Measurements from ENCODE around the gene MYH8. TPM values are rescaled to one million over a fixed set of nuclear protein-coding genes. Genes with fewer than 3 reads are reported as not detected.

Gene MYH8
- total RNA-seq, 4 donors from 2014 or later: not detected

- no peaks in the 10 kb centered on the region for H3K36me3 ChIP-seq
- H3K9me3 ChIP-seq: no peaks in the 10 kb centered on the region
- H3K27ac ChIP-seq: no peak overlapping the region
- H3K4me1 ChIP-seq: no peaks in the 10 kb centered on the region
- no peak overlapping the region for H3K4me3 ChIP-seq
- TF ChIP-seq POLR2A (IDR thresholded peaks at IDR 0.05): no peak
- no peak for TF ChIP-seq CTCF (IDR thresholded peaks at IDR 0.05)
- no peaks in the 10 kb centered on the region for H3K27me3 ChIP-seq
- DNase-seq: no peak
Measured at GRCh38 chr17:10384175-10384574, 37.6 kb downstream of the MYH8 start.

GRCh38 chr17:10380631-10381408 is 40.9 kb downstream of the MYH8 start:
- Histone ChIP-seq H3K27me3 (no peaks in the 10 kb centered on the region), H3K36me3 (no peaks in the 10 kb centered on the region), H3K9me3 (no peaks in the 10 kb centered on the region), H3K27ac (no peak overlapping the region), H3K4me3 (no peak overlapping the region), H3K4me1 (no peaks in the 10 kb centered on the region)
- DNase-seq: no peak
- TF ChIP-seq CTCF (IDR thresholded peaks at IDR 0.05) (no peak), POLR2A (IDR thresholded peaks at IDR 0.05) (no peak)

- Histone ChIP-seq H3K4me1 (no peaks in the 10 kb centered on the region), H3K27me3 (no peaks in the 10 kb centered on the region), H3K4me3 (no peak within 1 kb of the TSS), H3K27ac (no peak within 1 kb of the TSS), H3K36me3 (no peaks in the 10 kb centered on the region), H3K9me3 (no peaks in the 10 kb centered on the region)
- TF ChIP-seq CTCF (IDR thresholded peaks at IDR 0.05) (no peak), POLR2A (IDR thresholded peaks at IDR 0.05) (no peak)
- no peak for DNase-seq
Measured at GRCh38 chr17:10372906-10373305, 48.8 kb downstream of the MYH8 start, which contains the start of gene MYH13. MYH13 (minus strand) TSS chr17:10373006; CDS start chr17:10364530, 8,476 bp downstream.

- no peak for DNase-seq
- Histone ChIP-seq H3K27me3 (no peaks in the 10 kb centered on the region), H3K4me3 (no peak overlapping the region), H3K4me1 (no peaks in the 10 kb centered on the region), H3K36me3 (no peaks in the 10 kb centered on the region), H3K27ac (no peak overlapping the region), H3K9me3 (no peaks in the 10 kb centered on the region)
- TF ChIP-seq CTCF (IDR thresholded peaks at IDR 0.05): no peak
- no peak for TF ChIP-seq POLR2A (IDR thresholded peaks at IDR 0.05)
Measured at GRCh38 chr17:10370016-10370608, 51.6 kb downstream of the MYH8 start.

GRCh38 chr17:10369239-10369638 is 52.5 kb downstream of the MYH8 start:
- Histone ChIP-seq H3K9me3 (no peaks in the 10 kb centered on the region), H3K27ac (no peak overlapping the region), H3K27me3 (no peaks in the 10 kb centered on the region), H3K4me3 (no peak overlapping the region), H3K36me3 (no peaks in the 10 kb centered on the region), H3K4me1 (no peaks in the 10 kb centered on the region)
- no peak for DNase-seq
- TF ChIP-seq POLR2A (IDR thresholded peaks at IDR 0.05) (no peak), CTCF (IDR thresholded peaks at IDR 0.05) (no peak)

Data from Peyer's patch (tissue), 4 donors.